ENCODE measurements around the gene DUSP15.

The DUSP15 gene

GRCh38 chr20:31859266-31859997 lies 10.9 kb downstream of the DUSP15 start:
- no peak overlapping the region for H3K27ac ChIP-seq (replicated peaks)
- TF ChIP-seq POLR2AphosphoS5 (IDR thresholded peaks at IDR 0.05; ENCODE audit: low read depth), result no peak
- no peak for TF ChIP-seq SPI1 (IDR thresholded peaks at IDR 0.05; ENCODE audit: borderline replicate concordance, low read depth)
- no peak for TF ChIP-seq CTCF (IDR thresholded peaks at IDR 0.05; ENCODE audit: insufficient read depth, low read length)
- no peak for TF ChIP-seq GABPA (IDR thresholded peaks at IDR 0.05; ENCODE audit: low read depth)
- TF ChIP-seq REST (IDR thresholded peaks at IDR 0.05; ENCODE audit: insufficient replicate concordance, low read depth), result no peak
- H3K27me3 ChIP-seq (ENCODE audit: insufficient read depth, poor library complexity, severe bottlenecking), result peaks cover 35% of the 10 kb centered on the region
- H3K4me3 ChIP-seq (replicated peaks; ENCODE audit: insufficient read depth, low read length), result no peak overlapping the region
- no peak for DNase-seq (ENCODE audit: low read depth in 1 of 2, low spot score in 1 of 2)

GRCh38 chr20:31858760-31859083 lies 11.6 kb downstream of the DUSP15 start:
- Histone ChIP-seq H3K4me3 (replicated peaks; ENCODE audit: insufficient read depth, low read length) (no peak overlapping the region), H3K27ac (replicated peaks) (no peak overlapping the region), H3K27me3 (ENCODE audit: insufficient read depth, poor library complexity, severe bottlenecking) (peaks cover 35% of the 10 kb centered on the region)
- DNase-seq (ENCODE audit: low read depth in 1 of 2, low spot score in 1 of 2), result no peak
- TF ChIP-seq REST (IDR thresholded peaks at IDR 0.05; ENCODE audit: insufficient replicate concordance, low read depth), result no peak
- no peak for TF ChIP-seq POLR2AphosphoS5 (IDR thresholded peaks at IDR 0.05; ENCODE audit: low read depth)
- no peak for TF ChIP-seq CTCF (IDR thresholded peaks at IDR 0.05; ENCODE audit: insufficient read depth, low read length)
- no peak for TF ChIP-seq GABPA (IDR thresholded peaks at IDR 0.05; ENCODE audit: low read depth)
- no peak for TF ChIP-seq SPI1 (IDR thresholded peaks at IDR 0.05; ENCODE audit: borderline replicate concordance, low read depth)

- Histone ChIP-seq H3K27ac (replicated peaks) (no peak overlapping the region), H3K27me3 (ENCODE audit: insufficient read depth, poor library complexity, severe bottlenecking) (peaks cover 33% of the 10 kb centered on the region), H3K4me3 (replicated peaks; ENCODE audit: insufficient read depth, low read length) (no peak overlapping the region)
- TF ChIP-seq REST (IDR thresholded peaks at IDR 0.05; ENCODE audit: insufficient replicate concordance, low read depth) (no peak), CTCF (IDR thresholded peaks at IDR 0.05; ENCODE audit: insufficient read depth, low read length) (no peak), POLR2AphosphoS5 (IDR thresholded peaks at IDR 0.05; ENCODE audit: low read depth) (no peak), GABPA (IDR thresholded peaks at IDR 0.05; ENCODE audit: low read depth) (no peak)
- no peak for DNase-seq (ENCODE audit: low read depth in 1 of 2, low spot score in 1 of 2)
Measured at GRCh38 chr20:31857861-31858759, 12.2 kb downstream of the DUSP15 start.

Measured in HL-60 (cell line).